Measurements from ENCODE around the gene CRKL. TPM values are rescaled to one million over a fixed set of nuclear protein-coding genes. Genes with fewer than 3 reads are reported as not detected.

CRKL gene
- total and polyA plus RNA-seq, 2 donors (not counting 1 experiment from before 2014, with no cell fraction given), result 17.1 to 76.7 TPM

- 100% methylated on average over 3 of the region's 6 CpGs for WGBS (ENCODE audit: insufficient coverage)
- H3K4me3 ChIP-seq (ENCODE audit: control extremely low read depth in 1 of 5, extremely low read depth in 1 of 5, insufficient read depth in 1 of 5, low read depth in 2 of 5, low read length in 4 of 5), result no peak overlapping the region
- H2AFZ ChIP-seq (ENCODE audit: insufficient read depth, low read depth, low read length, poor library complexity, severe bottlenecking), result no peak overlapping the region
- TF ChIP-seq, protein P1, sequence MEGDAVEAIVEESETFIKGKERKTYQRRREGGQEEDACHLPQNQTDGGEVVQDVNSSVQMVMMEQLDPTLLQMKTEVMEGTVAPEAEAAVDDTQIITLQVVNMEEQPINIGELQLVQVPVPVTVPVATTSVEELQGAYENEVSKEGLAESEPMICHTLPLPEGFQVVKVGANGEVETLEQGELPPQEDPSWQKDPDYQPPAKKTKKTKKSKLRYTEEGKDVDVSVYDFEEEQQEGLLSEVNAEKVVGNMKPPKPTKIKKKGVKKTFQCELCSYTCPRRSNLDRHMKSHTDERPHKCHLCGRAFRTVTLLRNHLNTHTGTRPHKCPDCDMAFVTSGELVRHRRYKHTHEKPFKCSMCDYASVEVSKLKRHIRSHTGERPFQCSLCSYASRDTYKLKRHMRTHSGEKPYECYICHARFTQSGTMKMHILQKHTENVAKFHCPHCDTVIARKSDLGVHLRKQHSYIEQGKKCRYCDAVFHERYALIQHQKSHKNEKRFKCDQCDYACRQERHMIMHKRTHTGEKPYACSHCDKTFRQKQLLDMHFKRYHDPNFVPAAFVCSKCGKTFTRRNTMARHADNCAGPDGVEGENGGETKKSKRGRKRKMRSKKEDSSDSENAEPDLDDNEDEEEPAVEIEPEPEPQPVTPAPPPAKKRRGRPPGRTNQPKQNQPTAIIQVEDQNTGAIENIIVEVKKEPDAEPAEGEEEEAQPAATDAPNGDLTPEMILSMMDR (IDR thresholded peaks at IDR 0.05), result no peak
- TF ChIP-seq EZH2 (IDR thresholded peaks at IDR 0.05; ENCODE audit: borderline replicate concordance, insufficient read depth, low read depth, low read length, poor library complexity, severe bottlenecking), result no peak
- no peak for ATAC-seq (ENCODE audit: low read depth)
- intact Hi-C loops (cut with micrococcal nuclease), result no loop called here
- H4K20me1 ChIP-seq (ENCODE audit: control insufficient read depth, insufficient read depth, low read length, poor library complexity, severe bottlenecking), result no peaks in the 10 kb centered on the region
- DNase-seq, result no peak
- POLR2A ChIA-PET, result no interaction called here
- Mint-ChIP-seq H3K4me1 (no peaks in the 10 kb centered on the region), H3K27me3 (no peaks in the 10 kb centered on the region), H3K4me3 (no peak overlapping the region), H3K27ac (no peak overlapping the region), H3K9me3 (ENCODE audit: insufficient read depth) (no peaks in the 10 kb centered on the region)
- no peaks in the 10 kb centered on the region for H3K79me2 ChIP-seq (ENCODE audit: control insufficient read depth, insufficient read depth, low read length)
- H3K27ac ChIP-seq (ENCODE audit: low read length in 2 of 2), result no peak overlapping the region
- no peaks in the 10 kb centered on the region for H3K9me3 ChIP-seq (ENCODE audit: control extremely low read depth in 1 of 3, control insufficient read depth in 2 of 3, insufficient read depth in 1 of 3, low read length in 2 of 3)
- H3K4me1 ChIP-seq (ENCODE audit: control insufficient read depth in 2 of 2, insufficient read depth in 2 of 2, low read length in 2 of 2), result no peaks in the 10 kb centered on the region
- no peaks in the 10 kb centered on the region for H3K27me3 ChIP-seq (replicated peaks in 1 of 4; ENCODE audit: control extremely low read depth in 1 of 4, control insufficient read depth in 3 of 4, insufficient read depth in 4 of 4, low read length in 3 of 4)
- CTCF ChIA-PET, result interaction anchor here (1.2 kb wide), 1 partner anchor 8 kb away, joined by 3 read pairs; no protein-coding TSS in a partner anchor
- peaks cover 0 to 30% of the 10 kb centered on the region in 2 experiments for H3K36me3 ChIP-seq (replicated peaks in 1 of 2; ENCODE audit: control extremely low read depth in 1 of 2, control insufficient read depth in 1 of 2, extremely low read depth in 1 of 2, insufficient read depth in 2 of 2, low read length in 1 of 2)
- no peak overlapping the region for H3K4me2 ChIP-seq (replicated peaks; ENCODE audit: low read depth, low read length, poor library complexity, severe bottlenecking)
- no peak overlapping the region for H3K9ac ChIP-seq (ENCODE audit: low read length)
Observed at GRCh38 chr22:20889025-20889704, 28.0 kb upstream of the CRKL start.

GRCh38 chr22:20889904-20890540 is 27.2 kb upstream of the CRKL start:
- no peaks in the 10 kb centered on the region for H3K9me3 ChIP-seq (ENCODE audit: control extremely low read depth in 1 of 3, control insufficient read depth in 2 of 3, insufficient read depth in 1 of 3, low read length in 2 of 3)
- no peaks in the 10 kb centered on the region for H3K27me3 ChIP-seq (replicated peaks in 1 of 4; ENCODE audit: control extremely low read depth in 1 of 4, control insufficient read depth in 3 of 4, insufficient read depth in 4 of 4, low read length in 3 of 4)
- no peaks in the 10 kb centered on the region for H3K79me2 ChIP-seq (ENCODE audit: control insufficient read depth, insufficient read depth, low read length)
- H4K20me1 ChIP-seq (ENCODE audit: control insufficient read depth, insufficient read depth, low read length, poor library complexity, severe bottlenecking), result no peaks in the 10 kb centered on the region
- no peak overlapping the region for H3K4me3 ChIP-seq (ENCODE audit: control extremely low read depth in 1 of 5, extremely low read depth in 1 of 5, insufficient read depth in 1 of 5, low read depth in 2 of 5, low read length in 4 of 5)
- Mint-ChIP-seq H3K4me1 (no peaks in the 10 kb centered on the region), H3K27me3 (peaks cover 3% of the 10 kb centered on the region), H3K27ac (no peak overlapping the region), H3K9me3 (ENCODE audit: insufficient read depth) (no peaks in the 10 kb centered on the region), H3K4me3 (no peak overlapping the region)
- intact Hi-C loops (cut with micrococcal nuclease), result no loop called here
- 100% methylated on average over 4 of the region's 13 CpGs for WGBS (ENCODE audit: insufficient coverage)
- POLR2A ChIA-PET, result no interaction called here
- no peak overlapping the region for H3K4me2 ChIP-seq (replicated peaks; ENCODE audit: low read depth, low read length, poor library complexity, severe bottlenecking)
- DNase-seq, result no peak
- peaks cover 0 to 28% of the 10 kb centered on the region in 2 experiments for H3K36me3 ChIP-seq (replicated peaks in 1 of 2; ENCODE audit: control extremely low read depth in 1 of 2, control insufficient read depth in 1 of 2, extremely low read depth in 1 of 2, insufficient read depth in 2 of 2, low read length in 1 of 2)
- H3K27ac ChIP-seq (ENCODE audit: low read length in 2 of 2), result no peak overlapping the region
- ATAC-seq (ENCODE audit: low read depth), result no peak
- no peak overlapping the region for H3K9ac ChIP-seq (ENCODE audit: low read length)
- no peak overlapping the region for H2AFZ ChIP-seq (ENCODE audit: insufficient read depth, low read depth, low read length, poor library complexity, severe bottlenecking)
- no peaks in the 10 kb centered on the region for H3K4me1 ChIP-seq (ENCODE audit: control insufficient read depth in 2 of 2, insufficient read depth in 2 of 2, low read length in 2 of 2)
- CTCF ChIA-PET, result interaction anchor here (1.2 kb wide), 1 partner anchor 9 kb away, joined by 3 read pairs; no protein-coding TSS in a partner anchor
- TF ChIP-seq EZH2 (IDR thresholded peaks at IDR 0.05; ENCODE audit: borderline replicate concordance, insufficient read depth, low read depth, low read length, poor library complexity, severe bottlenecking), result no peak
- TF ChIP-seq, protein P1 (IDR thresholded peaks at IDR 0.05), result no peak
